ENCODE measurements around the gene ANKRD60. TPM values are rescaled to one million over a fixed set of nuclear protein-coding genes. Genes with fewer than 3 reads are reported as not detected.

The ANKRD60 gene
- total and polyA plus RNA-seq, 2 experiments from 2014 or later = not detected

DNA sequence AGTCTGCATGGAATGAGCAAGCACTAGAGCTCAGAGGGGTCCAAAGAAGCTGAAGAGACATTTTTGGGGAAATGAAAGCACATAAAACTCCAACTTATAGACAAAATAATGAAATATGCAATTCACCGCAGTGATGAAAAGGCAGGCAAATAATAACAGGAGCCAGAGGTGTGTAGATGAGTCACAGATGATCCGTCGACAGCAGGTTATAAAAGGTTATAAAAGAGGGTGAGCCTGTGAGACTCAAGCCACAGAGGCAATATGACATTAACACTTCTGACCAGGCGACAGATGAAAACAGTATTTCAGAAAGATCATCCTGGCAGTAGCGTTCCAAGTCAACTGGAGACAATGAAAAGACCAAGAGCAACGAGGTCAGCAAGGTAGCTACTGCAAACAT is 35.8 kb upstream of the ANKRD60 start:
- Histone ChIP-seq H3K4me1 (ENCODE audit: insufficient read depth) (no peaks in the 10 kb centered on the region), H3K79me2 (ENCODE audit: insufficient read depth) (no peaks in the 10 kb centered on the region), H3K4me3 (no peak overlapping the region), H3K9ac (no peak overlapping the region), H3K9me2 (ENCODE audit: insufficient read depth) (no peaks in the 10 kb centered on the region), H3K36me3 (ENCODE audit: low read depth) (0 out of 2 replicates have a peak, but pooled peaks cover 4% of the 10 kb centered on the region), H3K4me2 (ENCODE audit: unreplicated experiment) (no peak overlapping the region), H2AFZ (no peak overlapping the region), H3F3A (ENCODE audit: insufficient read depth) (no peaks in the 10 kb centered on the region), H3K27ac (no peak overlapping the region), H3K27me3 (replicated peaks; ENCODE audit: insufficient read depth) (no peaks in the 10 kb centered on the region), H3K9me3 (ENCODE audit: low read depth) (no peaks in the 10 kb centered on the region), H4K20me1 (ENCODE audit: insufficient read depth) (no peaks in the 10 kb centered on the region; the same call in 1 of the 2 replicates)
- in situ Hi-C loops (cut with MboI) = no loop called here
- 80 to 81% methylated on average over 6 of the region's 6 CpGs for WGBS, 2 experiments (ENCODE audit: low coverage in 1 of 2, low lambda C conversion rate in 2 of 2, missing lambda C conversion rate in 2 of 2)
- no peak for TF ChIP-seq EZH2 (IDR thresholded peaks at IDR 0.05; ENCODE audit: insufficient read depth, poor library complexity, severe bottlenecking)
- TF ChIP-seq EZH2phosphoT487 (IDR thresholded peaks at IDR 0.05; ENCODE audit: insufficient read depth, low read depth) = no peak
- no peak for DNase-seq

DNA sequence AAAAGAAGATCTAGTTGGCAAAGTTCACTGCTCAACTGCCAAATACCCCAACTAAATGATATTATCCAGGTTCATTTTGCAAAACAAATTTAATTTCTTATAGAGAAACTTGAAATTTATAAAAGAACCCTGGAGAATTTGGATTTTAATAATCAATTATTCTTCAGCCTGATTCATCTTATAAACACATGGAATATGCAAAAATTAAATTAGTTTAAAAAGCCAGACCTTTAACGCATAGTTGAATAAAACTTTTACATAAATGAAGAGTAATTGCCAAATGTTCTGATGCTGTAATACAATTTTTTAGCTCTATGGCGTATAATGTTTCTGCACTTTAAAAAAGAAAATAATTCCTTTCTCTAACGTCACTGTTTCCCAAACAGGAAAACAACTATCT is 33.2 kb upstream of the ANKRD60 start:
- Histone ChIP-seq H3K4me2 (ENCODE audit: unreplicated experiment) (no peak overlapping the region), H3K4me1 (ENCODE audit: insufficient read depth) (no peaks in the 10 kb centered on the region), H4K20me1 (ENCODE audit: insufficient read depth) (no peaks in the 10 kb centered on the region; the same call in 1 of the 2 replicates), H3K4me3 (no peak overlapping the region), H3K27me3 (replicated peaks; ENCODE audit: insufficient read depth) (no peaks in the 10 kb centered on the region), H3K9me2 (ENCODE audit: insufficient read depth) (no peaks in the 10 kb centered on the region), H3K36me3 (ENCODE audit: low read depth) (0 out of 2 replicates have a peak, but pooled peaks cover 4% of the 10 kb centered on the region), H3F3A (ENCODE audit: insufficient read depth) (no peaks in the 10 kb centered on the region), H3K9me3 (ENCODE audit: low read depth) (no peaks in the 10 kb centered on the region), H2AFZ (no peak overlapping the region), H3K27ac (no peak overlapping the region), H3K9ac (no peak overlapping the region), H3K79me2 (ENCODE audit: insufficient read depth) (no peaks in the 10 kb centered on the region)
- DNase-seq = no peak
- TF ChIP-seq EZH2phosphoT487 (IDR thresholded peaks at IDR 0.05; ENCODE audit: insufficient read depth, low read depth) (no peak), EZH2 (IDR thresholded peaks at IDR 0.05; ENCODE audit: insufficient read depth, poor library complexity, severe bottlenecking) (no peak)
- in situ Hi-C loops (cut with MboI) = no loop called here
- 96 to 98% methylated on average over 3 of the region's 3 CpGs for WGBS, 2 experiments (ENCODE audit: low coverage in 1 of 2, low lambda C conversion rate in 2 of 2, missing lambda C conversion rate in 2 of 2)

DNA sequence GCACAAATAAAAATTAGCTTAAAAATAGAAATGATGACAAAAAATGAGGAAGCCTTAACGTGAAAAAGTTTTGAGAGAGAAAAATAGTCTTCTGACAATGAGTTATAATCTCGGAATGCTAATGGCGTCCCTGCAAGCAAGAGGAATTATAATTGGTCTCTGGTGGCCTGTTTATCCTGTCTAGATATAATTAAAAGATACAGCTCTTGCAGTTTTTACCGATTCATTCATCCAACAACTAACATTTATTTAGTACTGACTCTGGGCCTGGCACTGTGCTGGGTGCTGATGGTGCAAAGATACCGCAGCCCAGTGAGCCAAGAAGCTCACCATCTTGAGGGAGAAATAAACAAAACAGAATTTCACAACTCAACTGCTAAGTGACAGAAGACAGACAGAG is 31.6 kb upstream of the ANKRD60 start:
- H3K36me3 ChIP-seq (ENCODE audit: low read depth) = no peaks in the 10 kb centered on the region
- no peaks in the 10 kb centered on the region; the same call in 1 of the 2 replicates for H4K20me1 ChIP-seq (ENCODE audit: insufficient read depth)
- H3K9ac ChIP-seq = no peak overlapping the region
- 0 out of 2 replicates have a peak, but pooled peaks cover 4% of the 10 kb centered on the region for H3K79me2 ChIP-seq (ENCODE audit: insufficient read depth)
- no peak overlapping the region for H2AFZ ChIP-seq
- in situ Hi-C loops (cut with MboI) = no loop called here
- H3K4me1 ChIP-seq (ENCODE audit: insufficient read depth) = no peaks in the 10 kb centered on the region
- no peak overlapping the region for H3K27ac ChIP-seq
- H3F3A ChIP-seq (ENCODE audit: insufficient read depth) = no peaks in the 10 kb centered on the region
- TF ChIP-seq EZH2phosphoT487 (IDR thresholded peaks at IDR 0.05; ENCODE audit: insufficient read depth, low read depth) = no peak
- TF ChIP-seq EZH2 (IDR thresholded peaks at IDR 0.05; ENCODE audit: insufficient read depth, poor library complexity, severe bottlenecking) = no peak
- no peaks in the 10 kb centered on the region for H3K27me3 ChIP-seq (replicated peaks; ENCODE audit: insufficient read depth)
- H3K9me2 ChIP-seq (ENCODE audit: insufficient read depth) = no peaks in the 10 kb centered on the region
- no peak overlapping the region for H3K4me2 ChIP-seq (ENCODE audit: unreplicated experiment)
- H3K4me3 ChIP-seq = no peak overlapping the region
- DNase-seq = no peak
- no peaks in the 10 kb centered on the region for H3K9me3 ChIP-seq (ENCODE audit: low read depth)
- 87 to 88% methylated on average over 5 of the region's 5 CpGs for WGBS, 2 experiments (ENCODE audit: low coverage in 1 of 2, low lambda C conversion rate in 2 of 2, missing lambda C conversion rate in 2 of 2)

DNA sequence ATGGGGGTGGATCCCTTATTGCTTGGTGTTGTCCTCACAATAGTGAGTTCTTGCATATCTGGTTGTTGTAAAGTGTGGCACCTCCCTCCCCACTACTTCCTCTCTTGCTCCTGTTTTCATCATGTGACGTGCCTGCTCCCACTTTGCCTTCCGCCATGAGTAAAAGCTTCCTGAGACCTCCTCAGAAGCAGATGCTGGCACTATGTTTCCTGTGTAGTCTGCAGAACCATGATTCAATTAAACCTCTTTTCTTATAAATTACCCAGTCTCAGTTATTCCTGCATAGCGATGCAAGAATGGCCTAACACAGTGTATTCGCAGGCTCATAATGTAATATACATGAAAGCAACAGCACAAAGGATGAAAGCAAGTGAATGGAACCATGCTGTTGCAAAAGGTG is 28.4 kb upstream of the ANKRD60 start:
- peaks cover 22% of the 10 kb centered on the region for H3K79me2 ChIP-seq (ENCODE audit: insufficient read depth)
- peaks cover under 1% of the 10 kb centered on the region; the same call in 1 of the 2 replicates for H4K20me1 ChIP-seq (ENCODE audit: insufficient read depth)
- no peak overlapping the region for H3K4me2 ChIP-seq (ENCODE audit: unreplicated experiment)
- no peak overlapping the region for H2AFZ ChIP-seq
- TF ChIP-seq EZH2phosphoT487 (IDR thresholded peaks at IDR 0.05; ENCODE audit: insufficient read depth, low read depth) (no peak), EZH2 (IDR thresholded peaks at IDR 0.05; ENCODE audit: insufficient read depth, poor library complexity, severe bottlenecking) (no peak)
- no peak overlapping the region for H3K4me3 ChIP-seq
- H3K27ac ChIP-seq = no peak overlapping the region
- H3K9me3 ChIP-seq (ENCODE audit: low read depth) = no peaks in the 10 kb centered on the region
- H3F3A ChIP-seq (ENCODE audit: insufficient read depth) = peaks cover 12% of the 10 kb centered on the region
- 98 to 99% methylated on average over 4 of the region's 4 CpGs for WGBS, 2 experiments (ENCODE audit: low coverage in 1 of 2, low lambda C conversion rate in 2 of 2, missing lambda C conversion rate in 2 of 2)
- in situ Hi-C loops (cut with MboI) = no loop called here
- no peak overlapping the region for H3K9ac ChIP-seq
- H3K36me3 ChIP-seq (ENCODE audit: low read depth) = no peaks in the 10 kb centered on the region
- H3K27me3 ChIP-seq (replicated peaks; ENCODE audit: insufficient read depth) = no peaks in the 10 kb centered on the region
- no peak for DNase-seq
- no peaks in the 10 kb centered on the region for H3K9me2 ChIP-seq (ENCODE audit: insufficient read depth)
- peaks cover 8% of the 10 kb centered on the region for H3K4me1 ChIP-seq (ENCODE audit: insufficient read depth)

DNA sequence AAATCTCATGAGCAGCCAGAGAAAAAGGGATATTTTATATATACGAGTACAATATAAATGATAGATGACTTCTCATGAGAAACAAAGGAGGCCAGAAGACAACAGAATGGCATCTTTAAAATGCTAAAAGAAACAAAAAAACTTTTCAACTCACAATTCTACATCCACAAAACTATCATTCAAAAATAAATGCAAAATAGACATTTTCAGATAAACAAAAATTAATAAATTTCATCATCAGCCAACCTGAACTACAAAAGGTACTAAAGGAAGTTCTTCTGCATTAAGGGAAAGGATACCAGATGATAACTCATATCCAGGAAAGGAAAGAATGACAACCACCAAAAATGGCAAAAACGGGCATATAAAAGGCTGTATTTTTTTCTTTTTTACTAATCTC is 27.9 kb upstream of the ANKRD60 start:
- Histone ChIP-seq H3K27me3 (replicated peaks; ENCODE audit: insufficient read depth) (no peaks in the 10 kb centered on the region), H3K4me3 (no peak overlapping the region), H3K9me3 (ENCODE audit: low read depth) (no peaks in the 10 kb centered on the region), H3K4me1 (ENCODE audit: insufficient read depth) (peaks cover 13% of the 10 kb centered on the region), H3K36me3 (ENCODE audit: low read depth) (no peaks in the 10 kb centered on the region), H3K9me2 (ENCODE audit: insufficient read depth) (no peaks in the 10 kb centered on the region), H4K20me1 (ENCODE audit: insufficient read depth) (peaks cover 3% of the 10 kb centered on the region; the same call in 1 of the 2 replicates), H3K79me2 (ENCODE audit: insufficient read depth) (peaks cover 27% of the 10 kb centered on the region), H3K27ac (no peak overlapping the region), H3F3A (ENCODE audit: insufficient read depth) (peaks cover 18% of the 10 kb centered on the region), H3K9ac (no peak overlapping the region), H3K4me2 (ENCODE audit: unreplicated experiment) (no peak overlapping the region), H2AFZ (no peak overlapping the region)
- DNase-seq = no peak
- in situ Hi-C loops (cut with MboI) = no loop called here
- 87 to 90% methylated on average over 2 of the region's 2 CpGs for WGBS, 2 experiments (ENCODE audit: low coverage in 1 of 2, low lambda C conversion rate in 2 of 2, missing lambda C conversion rate in 2 of 2)
- TF ChIP-seq EZH2 (IDR thresholded peaks at IDR 0.05; ENCODE audit: insufficient read depth, poor library complexity, severe bottlenecking) (no peak), EZH2phosphoT487 (IDR thresholded peaks at IDR 0.05; ENCODE audit: insufficient read depth, low read depth) (no peak)
